ENCODE results near the gene CAMK2B. TPM values are rescaled to one million over a fixed set of nuclear protein-coding genes. Genes with fewer than 3 reads are reported as not detected.

Gene CAMK2B
- total RNA-seq, 1 donor from 2014 or later = 0.30 TPM

DNA sequence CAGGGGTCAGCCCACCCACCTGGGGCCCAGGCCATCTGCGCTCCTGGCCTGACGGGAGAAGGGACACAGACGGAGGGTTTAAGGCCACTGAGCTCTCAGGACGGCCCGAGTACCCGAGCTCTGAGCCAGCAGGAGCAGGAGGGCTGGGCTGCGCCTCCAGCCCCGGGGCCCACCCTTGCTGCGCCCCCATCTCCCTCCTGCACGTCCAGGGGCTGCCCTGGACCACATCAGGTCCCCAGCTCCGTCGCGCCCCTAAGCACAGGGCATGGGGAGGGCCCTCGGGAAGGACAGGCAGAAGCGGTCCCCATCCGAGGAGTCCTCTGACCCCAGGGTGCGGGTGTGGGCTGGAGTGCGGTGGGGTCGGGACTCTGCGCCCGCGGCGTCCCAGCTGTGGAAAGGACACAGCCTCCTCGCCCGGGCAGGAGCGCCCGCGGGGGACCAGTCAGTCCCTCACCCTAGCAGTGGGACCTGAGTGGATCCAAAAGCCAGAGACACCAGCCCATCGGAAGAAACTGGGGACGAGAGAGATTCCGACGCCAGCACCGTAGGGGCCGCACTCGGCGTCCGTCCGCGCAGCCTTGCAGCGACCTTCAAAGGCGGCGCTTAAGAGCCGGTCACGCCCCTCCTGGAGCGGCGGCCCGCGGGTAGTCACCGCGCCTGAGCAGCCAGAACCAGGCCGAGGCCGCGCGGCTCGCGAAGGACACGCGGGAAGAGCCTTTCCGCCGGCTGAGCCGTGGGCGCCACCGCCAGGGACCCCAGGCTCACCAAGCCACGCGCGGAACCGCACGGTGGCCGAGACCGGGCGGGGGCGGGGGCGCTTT lies 15.9 kb downstream of the CAMK2B start:
- intact Hi-C loops (cut with micrococcal nuclease) = no loop called here

DNA sequence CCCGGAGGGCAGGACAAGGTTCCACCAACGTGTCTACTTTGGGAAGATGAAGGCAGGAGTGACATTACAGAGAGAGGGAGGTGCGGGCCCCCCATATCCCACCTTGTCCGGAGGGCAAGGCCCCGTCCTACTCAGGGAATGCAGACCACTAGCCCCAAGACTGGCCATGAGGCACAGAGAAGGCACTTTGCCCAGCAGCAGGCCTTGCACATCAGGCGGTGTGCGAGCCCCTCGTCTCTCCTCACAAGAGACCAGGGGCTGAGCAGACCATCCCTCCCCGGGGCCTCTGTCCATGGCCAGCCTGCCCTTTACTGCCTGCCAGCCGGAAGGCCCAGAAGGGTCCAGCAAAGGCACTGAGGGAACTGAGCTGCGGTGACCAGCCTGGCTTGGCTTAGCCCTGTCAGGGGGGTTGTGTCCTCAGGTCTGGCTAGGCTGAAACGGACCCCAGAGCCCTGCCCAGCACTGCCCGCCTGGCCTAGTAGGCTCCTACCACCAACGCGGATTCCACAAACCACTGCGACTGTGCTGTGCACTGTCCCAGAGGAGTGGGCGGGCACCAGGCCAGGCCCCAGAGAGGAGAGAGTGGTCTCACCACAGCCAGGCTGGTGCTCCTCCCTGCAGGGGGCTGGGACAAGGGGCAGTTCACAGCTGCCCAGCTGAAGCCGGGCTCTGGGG lies 16.7 kb downstream of the CAMK2B start:
- intact Hi-C loops (cut with micrococcal nuclease) = no loop called here

DNA sequence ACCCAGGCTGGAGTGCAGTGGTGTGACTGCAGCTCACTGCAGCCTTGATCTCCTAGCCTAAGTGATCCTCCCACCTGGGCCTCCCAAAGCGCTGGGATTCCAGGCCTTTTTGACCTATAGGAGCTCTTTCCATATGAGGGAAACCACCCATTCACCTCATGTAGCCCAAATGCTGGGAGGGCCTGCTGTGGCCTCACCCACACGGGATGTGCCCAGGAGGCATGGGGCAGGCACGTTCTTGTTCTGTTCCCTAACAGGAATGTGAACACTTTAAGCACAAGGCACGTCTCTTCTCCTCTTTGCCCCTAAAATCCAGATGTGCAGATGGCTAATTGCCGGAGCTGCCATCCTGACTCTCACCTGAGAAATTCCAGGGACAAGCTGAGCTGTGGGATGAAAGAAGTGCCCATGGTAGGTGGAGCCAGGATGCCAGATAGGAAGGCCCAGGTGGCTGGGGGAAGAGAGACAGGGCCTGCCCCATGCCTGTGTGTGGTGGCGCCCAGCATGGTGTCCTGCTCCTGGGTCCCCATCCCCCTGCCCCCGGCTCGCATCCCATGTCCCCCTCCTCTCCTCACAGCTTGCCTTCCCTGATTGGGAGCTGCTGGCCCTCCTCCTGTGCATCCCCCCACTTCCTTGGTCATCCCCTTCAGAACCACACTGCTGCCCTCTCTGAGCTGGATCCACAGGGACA lies 17.3 kb downstream of the CAMK2B start:
- intact Hi-C loops (cut with micrococcal nuclease) = no loop called here

DNA sequence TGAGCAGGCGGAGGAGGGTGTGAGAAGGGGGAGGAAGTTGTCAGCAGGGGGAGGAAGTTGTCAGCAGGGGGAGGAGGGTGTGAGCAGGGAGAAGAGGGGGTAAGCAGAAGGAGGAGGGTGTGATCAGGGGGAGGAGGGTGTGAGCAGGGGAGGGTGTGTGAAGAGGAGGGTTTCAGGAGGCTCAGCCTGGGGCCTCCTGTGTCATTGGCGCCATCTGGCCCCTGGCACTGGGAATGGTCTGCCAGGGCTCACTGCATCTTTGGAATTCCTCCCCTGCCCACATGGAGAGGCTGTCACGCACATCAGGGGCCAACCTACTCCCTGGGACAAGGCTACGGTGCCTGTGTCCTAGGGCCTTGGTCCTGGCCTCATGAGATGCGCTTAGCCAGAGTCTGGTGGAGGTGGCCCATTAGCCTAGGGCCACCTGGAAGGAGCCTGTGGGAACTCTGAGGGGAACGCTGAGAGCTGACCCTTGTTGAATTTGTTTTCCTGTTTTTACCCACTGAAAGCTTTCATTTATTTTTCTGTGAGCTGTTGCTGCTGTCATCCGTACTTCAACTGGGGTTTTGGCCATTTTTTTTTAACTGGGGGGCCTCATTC lies 18.0 kb downstream of the CAMK2B start:
- intact Hi-C loops (cut with micrococcal nuclease) = no loop called here

DNA sequence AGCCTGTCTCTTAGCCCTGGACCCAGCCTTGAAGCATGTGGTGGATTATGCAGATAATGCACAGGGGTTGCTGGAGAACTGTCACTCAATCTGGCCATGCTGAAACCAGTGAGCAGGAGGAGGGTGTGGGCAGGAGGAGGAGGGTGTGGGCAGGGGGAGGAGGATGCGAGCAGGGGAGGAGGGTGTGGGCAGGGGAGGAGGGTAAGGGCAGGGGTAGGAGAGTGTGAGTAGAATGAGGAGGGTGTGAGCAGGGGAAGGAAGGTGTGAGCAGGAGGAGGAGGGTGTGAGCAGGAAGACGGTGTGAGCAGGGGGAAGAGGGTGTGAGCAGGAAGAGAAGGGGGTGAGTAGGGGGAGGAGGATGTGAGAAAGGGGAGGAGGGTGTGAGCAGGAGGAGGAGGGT lies 18.8 kb downstream of the CAMK2B start:
- intact Hi-C loops (cut with micrococcal nuclease) = no loop called here

DNA sequence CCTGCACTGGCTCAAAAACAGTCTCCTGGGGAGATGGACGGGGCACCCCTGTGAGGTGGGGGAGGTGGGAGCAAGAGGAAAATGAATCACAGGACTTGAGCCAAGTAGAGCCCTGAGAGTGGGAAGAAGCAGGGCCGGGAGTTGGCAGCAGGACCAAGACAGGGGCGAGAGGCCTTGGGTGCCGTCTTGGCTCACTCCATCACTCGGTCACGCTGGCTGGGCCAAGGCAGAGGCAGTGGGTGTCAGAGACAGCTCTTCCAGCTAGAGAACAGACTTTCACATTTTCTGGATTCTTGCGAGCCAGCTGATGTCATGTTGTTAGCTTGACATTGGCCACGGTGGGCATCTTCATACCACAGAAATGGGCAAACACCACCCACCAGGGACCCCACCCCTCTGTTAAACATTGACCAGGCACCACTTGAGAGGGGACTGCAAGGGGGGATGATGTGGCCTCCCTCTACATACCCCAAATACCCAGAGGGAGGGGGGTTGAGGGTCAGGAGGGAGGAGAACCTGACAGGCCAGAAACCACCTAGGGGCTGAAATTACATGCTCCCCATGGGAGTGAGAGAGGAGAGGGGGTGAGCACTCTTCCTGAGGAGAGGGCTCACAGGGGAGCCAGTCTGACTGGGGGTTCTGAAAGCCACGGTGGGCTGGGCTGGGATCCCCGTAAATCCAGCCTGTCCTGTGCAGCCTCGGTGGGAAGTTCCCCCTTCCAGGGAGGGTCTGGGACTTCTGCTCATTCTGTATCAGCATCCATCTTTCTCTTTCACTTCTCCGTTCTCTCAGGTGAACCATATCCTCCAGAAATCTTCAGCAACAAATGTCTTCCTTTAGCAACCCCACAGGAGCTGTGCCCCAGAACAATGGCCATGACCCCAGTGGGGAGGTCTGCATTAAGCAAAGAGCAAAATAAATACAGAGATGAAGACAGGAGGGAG lies 19.6 kb downstream of the CAMK2B start:
- intact Hi-C loops (cut with micrococcal nuclease) = no loop called here

DNA sequence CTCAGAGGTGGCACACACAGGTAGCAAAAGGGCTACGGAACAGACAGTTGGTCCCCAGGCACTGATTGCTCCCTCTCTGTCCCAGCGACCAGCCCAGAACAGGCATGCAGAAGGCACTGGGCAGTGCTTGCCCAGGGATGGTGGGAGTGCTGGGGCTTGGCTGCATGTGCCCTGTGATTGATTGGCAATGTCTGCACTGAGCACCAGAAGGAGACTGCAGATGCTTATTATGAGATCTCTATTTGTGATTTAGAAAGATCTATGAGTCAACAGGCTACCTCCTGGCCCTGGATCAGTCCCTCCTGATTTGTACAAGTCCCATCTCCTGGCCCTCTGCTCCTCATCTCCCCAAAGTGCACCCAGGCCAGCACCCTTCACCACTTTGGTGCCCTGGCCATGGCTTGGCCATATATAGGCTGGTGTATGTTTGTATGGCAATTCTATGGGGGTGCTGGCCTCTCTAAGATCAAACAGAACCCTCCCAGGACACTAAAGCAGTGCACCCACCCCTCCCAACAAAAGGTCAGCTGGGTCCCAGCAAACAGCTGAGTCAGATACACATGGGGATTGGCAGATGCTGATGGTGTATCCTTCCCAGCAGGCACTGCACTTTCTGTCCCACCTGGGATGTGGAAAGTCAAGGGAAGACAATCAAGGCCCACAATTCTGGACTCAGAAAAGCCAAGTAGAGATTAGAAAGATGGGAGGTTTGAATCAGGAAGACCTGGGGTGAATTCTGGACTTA lies 30.9 kb downstream of the CAMK2B start:
- intact Hi-C loops (cut with micrococcal nuclease) = no loop called here

DNA sequence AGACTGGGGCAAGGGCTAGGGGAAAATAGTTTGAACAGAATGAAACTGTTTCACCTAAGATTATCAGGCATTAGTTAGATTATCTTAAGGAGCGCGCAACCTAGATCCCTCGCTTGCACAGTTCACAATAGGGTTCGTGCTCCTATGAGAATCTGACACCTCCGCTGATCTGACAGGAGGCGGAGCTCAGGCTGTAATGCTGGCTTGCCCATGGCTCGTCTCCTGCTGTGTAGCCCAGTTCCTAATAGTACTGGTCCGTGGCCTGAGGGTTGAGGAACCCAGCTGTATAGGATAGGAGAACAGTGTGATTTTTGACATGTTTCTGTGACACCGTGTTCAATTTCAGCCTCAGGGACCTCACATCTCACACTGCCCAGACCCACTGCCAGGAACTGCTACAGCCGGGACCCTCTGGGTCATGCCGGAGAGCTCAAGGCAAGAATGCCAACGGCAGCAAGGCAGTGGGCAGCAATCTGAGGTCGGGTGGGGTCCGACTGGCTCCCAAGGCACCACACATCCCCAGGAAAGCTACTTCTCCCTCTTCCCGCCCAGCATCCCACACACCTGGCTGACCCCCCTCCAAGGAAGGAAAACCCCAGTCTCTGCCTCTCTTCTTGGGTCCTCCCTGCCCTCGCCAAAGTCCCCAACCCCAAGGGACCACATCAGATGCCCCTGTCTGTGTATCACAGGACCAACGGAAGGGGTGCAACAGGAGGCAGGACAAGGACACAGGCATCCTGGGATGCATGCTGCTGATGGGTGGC lies 31.7 kb downstream of the CAMK2B start:
- intact Hi-C loops (cut with micrococcal nuclease) = no loop called here

DNA sequence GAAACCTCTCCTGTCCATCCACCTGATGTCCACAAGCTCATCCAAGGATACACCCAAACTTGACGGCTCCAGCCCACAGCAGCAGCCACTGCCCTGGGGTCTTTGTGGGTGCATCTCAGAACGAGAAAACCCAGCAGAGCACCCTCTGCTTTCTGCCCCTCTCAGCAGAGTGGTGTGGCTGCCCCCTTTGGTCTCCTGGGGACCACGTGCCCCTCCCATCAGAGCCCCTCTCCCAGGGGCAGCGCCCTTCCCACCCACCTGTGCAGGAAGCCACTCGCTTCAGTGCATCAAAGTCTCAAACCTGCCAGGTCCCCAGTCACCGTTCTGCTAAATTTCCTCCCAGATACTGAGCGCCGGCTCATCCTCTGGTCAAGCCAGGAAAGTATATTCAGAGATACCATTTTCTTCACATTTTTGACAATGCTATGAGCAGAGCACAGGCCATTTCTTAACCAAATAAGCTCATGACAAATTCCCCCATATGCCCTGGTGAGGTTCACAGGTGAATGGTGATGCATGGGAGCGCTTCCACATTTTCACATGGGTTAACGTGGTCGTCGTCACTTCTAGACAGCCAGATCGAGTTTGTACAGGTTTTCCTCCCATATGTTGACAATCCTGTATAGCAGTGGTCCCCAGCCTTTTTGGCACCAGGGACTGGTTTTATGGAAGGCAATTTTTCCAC lies 32.4 kb downstream of the CAMK2B start:
- intact Hi-C loops (cut with micrococcal nuclease) = no loop called here

DNA sequence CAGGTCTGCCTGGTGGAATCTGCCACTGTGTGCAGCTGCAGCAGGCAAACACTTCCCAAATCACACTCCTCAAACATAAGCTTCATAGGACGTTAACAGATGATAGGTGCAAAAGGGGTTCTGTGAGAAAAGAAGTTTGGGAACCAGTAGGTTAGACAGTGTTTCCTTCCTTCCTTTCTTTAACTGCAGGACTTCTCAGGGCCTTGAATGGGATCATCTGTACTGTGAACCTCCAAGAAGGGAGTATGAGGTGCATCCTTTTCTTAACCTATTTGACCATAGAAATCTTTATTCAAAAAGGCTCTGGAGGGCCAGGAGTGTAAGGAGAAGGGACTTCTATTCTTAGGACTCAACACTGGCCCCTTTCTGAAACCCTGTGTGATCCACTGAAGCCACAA lies 33.0 kb downstream of the CAMK2B start:
- intact Hi-C loops (cut with micrococcal nuclease) = no loop called here

DNA sequence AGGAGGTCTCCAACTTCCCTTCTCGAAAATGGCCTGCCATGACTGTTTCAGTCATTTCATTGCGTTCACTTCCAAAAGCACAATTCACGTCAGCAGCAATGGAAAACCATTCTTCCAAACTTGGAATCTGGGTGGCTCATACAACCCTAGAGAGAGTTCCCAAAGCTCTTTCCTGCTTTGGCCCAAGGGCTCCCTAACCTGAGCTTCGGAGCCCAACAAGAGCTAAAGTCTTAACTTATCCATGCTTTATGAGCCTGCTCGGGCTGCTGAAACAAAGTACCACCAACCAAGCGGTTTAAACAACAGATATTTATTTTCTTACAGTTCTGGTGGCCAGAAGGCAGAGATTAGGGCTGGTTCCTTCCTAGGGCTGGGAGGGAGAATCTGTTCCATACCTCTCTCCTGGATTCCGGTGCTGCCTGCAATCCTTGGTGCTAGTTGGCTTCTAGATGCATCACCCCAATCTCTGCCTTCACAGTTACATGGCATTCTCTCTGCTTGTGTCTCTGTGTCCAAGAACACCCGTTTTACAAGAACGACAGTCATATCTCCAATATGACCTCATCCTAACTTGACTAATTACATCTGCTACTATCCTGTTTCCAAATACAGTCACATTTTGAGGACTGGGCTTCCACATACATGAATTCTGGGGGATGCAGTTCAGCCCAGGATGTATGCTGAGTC lies 33.5 kb downstream of the CAMK2B start:
- intact Hi-C loops (cut with micrococcal nuclease) = no loop called here

DNA sequence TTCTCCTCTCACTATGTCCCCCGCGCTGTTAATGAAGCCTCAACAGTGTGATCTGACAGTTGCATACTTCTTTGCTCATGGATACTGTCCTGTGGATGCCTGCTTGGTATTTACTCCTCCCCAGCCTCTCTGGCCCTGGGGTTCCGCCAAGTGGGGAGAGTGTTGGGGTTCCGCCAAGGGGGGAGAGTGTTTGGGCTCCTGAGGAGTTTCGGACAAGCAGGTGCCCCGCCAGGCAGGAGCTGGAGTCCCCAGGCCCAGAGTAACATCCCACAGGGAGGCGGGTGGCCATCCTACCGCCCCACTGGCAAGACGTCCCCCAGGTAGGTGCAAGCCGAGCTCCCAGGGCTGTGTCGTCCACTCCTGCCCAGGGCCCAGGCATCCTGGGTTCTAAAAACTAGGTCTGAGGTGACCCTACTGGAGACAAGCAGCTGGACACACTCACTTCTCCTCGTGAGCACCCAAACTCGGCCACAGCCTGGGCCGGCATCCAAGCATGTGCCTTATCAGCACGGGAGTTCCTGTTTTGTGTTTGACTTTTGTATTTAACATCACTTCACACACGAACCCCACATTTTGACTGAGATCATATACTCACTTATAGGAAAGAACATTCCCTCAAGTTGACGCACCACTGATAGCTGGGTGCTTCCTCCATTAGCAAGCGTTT lies 34.2 kb downstream of the CAMK2B start:
- intact Hi-C loops (cut with micrococcal nuclease) = no loop called here

DNA sequence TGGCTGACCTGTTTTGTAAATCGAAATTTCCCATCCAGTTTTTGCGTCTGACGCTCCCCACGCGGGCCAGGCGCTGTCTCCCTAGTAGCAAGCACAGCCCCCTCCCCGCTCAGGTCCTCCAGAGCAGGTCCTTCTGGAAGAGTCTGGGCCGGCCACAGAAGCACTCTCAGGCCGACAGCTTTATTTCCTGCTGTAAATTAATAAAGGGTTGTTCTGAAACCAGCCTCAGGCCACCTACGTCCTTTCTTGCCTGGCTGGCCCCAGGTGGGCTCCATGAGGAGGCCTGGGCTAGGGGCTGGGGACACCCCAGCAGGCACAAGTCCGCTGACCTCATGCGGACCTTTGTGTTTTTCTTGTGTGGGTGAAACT lies 35.2 kb downstream of the CAMK2B start:
- intact Hi-C loops (cut with micrococcal nuclease) = no loop called here

DNA sequence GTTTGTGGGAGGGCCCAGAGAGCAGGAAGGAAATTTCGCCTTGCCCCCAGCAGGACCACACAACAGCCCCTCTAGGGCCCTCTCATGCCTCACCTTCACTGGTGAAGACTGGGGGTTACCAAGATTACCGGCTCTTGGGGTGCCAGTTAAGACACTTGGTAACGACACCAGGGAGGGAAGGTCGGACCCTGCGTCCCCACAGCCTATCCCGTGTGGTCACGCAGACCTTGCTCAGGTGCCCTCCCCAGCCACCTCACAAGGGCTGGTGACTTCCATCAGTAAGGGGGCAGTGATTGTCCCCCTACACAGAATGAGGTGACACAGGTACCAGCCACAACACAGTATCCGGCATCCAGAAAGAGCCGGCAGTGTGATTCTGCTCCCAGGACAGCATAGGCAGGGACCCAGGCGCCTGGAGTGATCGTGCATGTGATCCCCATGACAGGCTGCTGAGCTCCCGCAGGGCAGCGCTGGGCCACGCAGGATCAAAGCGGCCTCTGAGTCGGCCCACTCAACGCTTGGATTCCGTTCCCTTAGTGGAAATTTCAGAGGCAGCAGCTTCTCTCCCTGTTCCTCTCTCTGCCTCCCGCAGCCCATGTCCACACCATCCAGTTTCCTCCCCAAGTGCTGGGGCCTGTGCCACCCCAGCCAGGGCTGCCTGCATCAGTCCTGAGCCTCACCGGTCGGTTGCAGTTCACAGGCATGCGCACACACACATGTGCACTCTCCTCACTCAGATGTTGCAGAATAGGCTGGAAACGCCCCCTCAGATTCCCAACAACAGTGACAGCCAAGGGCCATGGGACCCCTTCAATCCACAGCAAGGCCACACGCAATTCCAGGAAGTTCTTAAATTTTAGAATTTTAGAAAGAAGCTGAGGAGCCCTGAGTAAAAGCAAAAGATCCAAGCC lies 35.8 kb downstream of the CAMK2B start:
- intact Hi-C loops (cut with micrococcal nuclease) = no loop called here

DNA sequence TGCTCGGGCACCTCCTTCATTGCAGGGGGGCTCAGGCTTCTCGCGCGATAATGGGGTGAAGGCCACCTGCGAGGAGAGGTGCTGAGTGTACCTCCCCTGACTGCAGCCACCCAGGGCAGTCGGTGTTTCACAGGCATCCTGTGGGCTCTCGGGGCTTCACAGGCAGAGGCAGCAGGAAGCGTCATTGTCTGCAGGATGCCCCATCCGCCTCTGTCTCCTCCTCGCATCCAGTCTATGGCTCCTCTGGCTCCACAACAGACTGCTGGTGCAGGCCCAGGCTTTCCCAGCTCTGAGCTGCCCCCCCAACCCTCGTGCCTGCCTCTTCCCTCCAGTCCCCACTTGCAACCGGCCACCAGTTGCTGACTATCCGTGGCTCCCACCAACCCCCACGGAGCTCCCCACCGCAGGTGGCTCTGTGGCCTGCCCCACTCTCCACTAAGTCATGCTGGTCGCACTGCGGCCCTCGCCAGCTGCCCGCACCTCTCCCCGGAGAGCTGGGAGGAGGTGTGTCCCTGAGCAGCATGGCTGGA lies 36.5 kb downstream of the CAMK2B start:
- intact Hi-C loops (cut with micrococcal nuclease) = no loop called here

DNA sequence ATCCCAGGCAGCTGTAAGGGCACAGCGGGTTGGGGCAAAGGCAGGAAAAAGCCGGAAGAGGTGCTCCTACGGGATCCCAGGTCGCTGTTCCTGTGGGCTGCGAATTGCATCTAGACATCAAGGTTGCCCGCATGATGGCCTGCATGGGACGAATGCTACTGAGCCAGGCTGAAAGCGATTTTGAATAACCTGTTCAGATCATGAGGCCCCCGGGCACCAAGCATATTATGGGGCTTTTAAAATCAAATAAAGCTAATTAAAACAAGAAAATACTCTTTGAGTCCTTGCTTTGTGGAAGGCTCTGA lies 37.1 kb downstream of the CAMK2B start:
- intact Hi-C loops (cut with micrococcal nuclease) = no loop called here

Measured in T-helper 2 cell treated with Interferon-gamma antibody and Interleukin-4, amounts not matched to agents 100 ng/mL and 5 ng/mL, for 36 hours (primary cell).